NCI-H2171 (cell line): ENCODE results near the gene RBM20.

Experiments
- DNase-seq: peaks from one replicate; lab custom pipeline; 2025; lab: John Stamatoyannopoulos, UW

RBM20 gene

GRCh38 chr10:110739811-110740271, 95.7 kb downstream of the RBM20 start:
- no peak for DNase-seq

- DNase-seq, result no peak
Measured at GRCh38 chr10:110742801-110743200, 98.7 kb downstream of the RBM20 start.

- DNase-seq, result no peak
Measured at GRCh38 chr10:110744782-110745181, 100.6 kb downstream of the RBM20 start.

- DNase-seq, result peak; percentile 32
Measured at GRCh38 chr10:110746254-110746826, 102.2 kb downstream of the RBM20 start.

- DNase-seq, result no peak
Measured at GRCh38 chr10:110746969-110747608, 103.0 kb downstream of the RBM20 start.

- DNase-seq, result no peak
Measured at GRCh38 chr10:110747609-110748464, 103.7 kb downstream of the RBM20 start.

- DNase-seq, result no peak
Measured at GRCh38 chr10:110748970-110749369, 104.8 kb downstream of the RBM20 start.

GRCh38 chr10:110750931-110751330, 106.8 kb downstream of the RBM20 start:
- DNase-seq, result no peak

GRCh38 chr10:110751850-110752249, 107.7 kb downstream of the RBM20 start:
- no peak for DNase-seq

- DNase-seq, result no peak
Measured at GRCh38 chr10:110753462-110753861, 109.3 kb downstream of the RBM20 start.

- DNase-seq, result no peak
Measured at GRCh38 chr10:110754375-110755105, 110.4 kb downstream of the RBM20 start.

- no peak for DNase-seq
Measured at GRCh38 chr10:110755781-110756180, 111.6 kb downstream of the RBM20 start.

- no peak for DNase-seq
Measured at GRCh38 chr10:110756876-110757275, 112.7 kb downstream of the RBM20 start.

- DNase-seq, result no peak
Measured at GRCh38 chr10:110757586-110757985, 113.5 kb downstream of the RBM20 start.

GRCh38 chr10:110758128-110758765, 114.1 kb downstream of the RBM20 start:
- no peak for DNase-seq

GRCh38 chr10:110758898-110759297, 114.8 kb downstream of the RBM20 start:
- no peak for DNase-seq

GRCh38 chr10:110759523-110759922, 115.4 kb downstream of the RBM20 start:
- no peak for DNase-seq

GRCh38 chr10:110762109-110762848, 118.1 kb downstream of the RBM20 start:
- DNase-seq, result peak; percentile 35

- no peak for DNase-seq
Measured at GRCh38 chr10:110762849-110763211, 118.7 kb downstream of the RBM20 start.

GRCh38 chr10:110764378-110764777, 120.2 kb downstream of the RBM20 start:
- no peak for DNase-seq
